ENCODE measurements around the gene SYCE1L. TPM values are rescaled to one million over a fixed set of nuclear protein-coding genes. Genes with fewer than 3 reads are reported as not detected.

The SYCE1L gene
- total RNA-seq, 1 experiment from 2014 or later, result 4.8 TPM

DNA sequence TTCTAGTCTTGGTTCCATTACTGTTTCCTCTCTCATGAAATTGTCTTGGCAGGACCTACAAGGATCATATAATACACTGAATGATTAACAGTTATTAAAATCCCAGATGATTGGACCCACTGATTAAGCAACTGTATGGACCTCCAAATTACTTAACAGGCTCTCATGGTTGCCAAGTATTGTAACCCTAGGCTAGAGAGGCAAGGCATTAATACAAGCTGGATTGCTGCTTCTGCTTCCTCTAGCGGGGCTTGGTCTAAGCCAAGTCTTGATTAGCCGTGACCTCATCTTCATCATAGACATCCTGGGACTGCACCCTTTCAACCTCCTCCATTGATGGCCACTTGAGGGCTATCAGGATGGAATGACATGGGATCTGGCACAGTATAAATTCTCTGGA is 46.9 kb downstream of the SYCE1L start:
- Mint-ChIP-seq H3K36me3 (ENCODE audit: insufficient read depth, unreplicated experiment) (no peaks in the 10 kb centered on the region), H3K4me1 (ENCODE audit: low read depth, unreplicated experiment) (peaks cover 7% of the 10 kb centered on the region), H3K27me3 (ENCODE audit: insufficient read depth, unreplicated experiment) (no peaks in the 10 kb centered on the region), H3K9me3 (ENCODE audit: unreplicated experiment) (no peaks in the 10 kb centered on the region), H3K4me3 (ENCODE audit: unreplicated experiment) (no peak overlapping the region), H3K27ac (ENCODE audit: unreplicated experiment) (no peak overlapping the region)
- ChIA-PET POLR2A (no interaction called here), CTCF (no interaction called here)
- H3K4me1 ChIP-seq, result no peaks in the 10 kb centered on the region
- BruUV-seq (replicated peaks), result no TSS peak
- DNase-seq, result no peak
- no peak for TF ChIP-seq CTCF (IDR thresholded peaks at IDR 0.05; ENCODE audit: insufficient read depth in 1 of 2, low read depth in 1 of 2, low read length in 1 of 2, severe bottlenecking in 1 of 2, unreplicated experiment in 1 of 2)
- no peaks in the 10 kb centered on the region for H3K27me3 ChIP-seq (replicated peaks; ENCODE audit: control insufficient read depth, insufficient read depth, low read length)
- no peaks in the 10 kb centered on the region for H3K9me3 ChIP-seq
- no peak overlapping the region for H3K4me3 ChIP-seq (ENCODE audit: low read depth, low read length)
- no peaks in the 10 kb centered on the region for H3K36me3 ChIP-seq (ENCODE audit: control insufficient read depth, insufficient read depth, low read length)
- intact Hi-C loops (cut with micrococcal nuclease; ENCODE audit: unreplicated experiment), result no loop called here

- Histone ChIP-seq H3K36me3 (ENCODE audit: control insufficient read depth, insufficient read depth, low read length) (no peaks in the 10 kb centered on the region), H3K9me3 (no peaks in the 10 kb centered on the region), H3K27me3 (replicated peaks; ENCODE audit: control insufficient read depth, insufficient read depth, low read length) (no peaks in the 10 kb centered on the region), H3K4me1 (no peaks in the 10 kb centered on the region), H3K4me3 (ENCODE audit: low read depth, low read length) (no peak overlapping the region)
- ChIA-PET POLR2A (no interaction called here), CTCF (no interaction called here)
- DNase-seq, result no peak
- Mint-ChIP-seq H3K36me3 (ENCODE audit: insufficient read depth, unreplicated experiment) (no peaks in the 10 kb centered on the region), H3K4me3 (ENCODE audit: unreplicated experiment) (no peak overlapping the region), H3K27me3 (ENCODE audit: insufficient read depth, unreplicated experiment) (no peaks in the 10 kb centered on the region), H3K9me3 (ENCODE audit: unreplicated experiment) (no peaks in the 10 kb centered on the region), H3K4me1 (ENCODE audit: low read depth, unreplicated experiment) (peaks cover 4% of the 10 kb centered on the region), H3K27ac (ENCODE audit: unreplicated experiment) (no peak overlapping the region)
- BruUV-seq (replicated peaks), result no TSS peak
- no peak for TF ChIP-seq CTCF (IDR thresholded peaks at IDR 0.05; ENCODE audit: insufficient read depth in 1 of 2, low read depth in 1 of 2, low read length in 1 of 2, severe bottlenecking in 1 of 2, unreplicated experiment in 1 of 2)
- intact Hi-C loops (cut with micrococcal nuclease; ENCODE audit: unreplicated experiment), result no loop called here
Observed at GRCh38 chr16:77250400-77250799, 51.2 kb downstream of the SYCE1L start.

Other genes with a start within 250 kb of the SYCE1L start
- 66.9 and 67.1 TPM in 2 replicates for gene MON1B, start 8.2 kb upstream of the SYCE1L start, total RNA-seq (2022)
- gene ADAMTS18, start 235.6 kb downstream of the SYCE1L start, total RNA-seq (2022), result 0.29 and 0.65 TPM in 2 replicates